Lung (tissue), 12 donors: ENCODE data around the gene TMEM8B. TPM values are rescaled to one million over a fixed set of nuclear protein-coding genes. Genes with fewer than 3 reads are reported as not detected.

Experiments used
- ATAC-seq: fragments of 200-7000 bp; cut with Tn5 transposase; one replicate; pipeline ENCODE4 v1.9.1; 2020; ENCODE audit warnings: moderate number of reproducible peaks; ENCODE audit not compliant: insufficient read depth, low FRiP score
- DNase-seq, 3 donors: peaks; one replicate each; pipeline ENCODE4 v3.0.0-alpha.2; 2013 to 2017
- H3K27ac ChIP-seq, 2 donors: one replicate each; pipeline ENCODE4 v1.5.1; 2013; ENCODE audit warnings: mild to moderate bottlenecking in 2 of 2, moderate library complexity in 2 of 2, control low read depth in 1 of 2, inconsistent platforms in 1 of 2, low read depth in 1 of 2, low read length in 1 of 2
- H3K27me3 ChIP-seq, 3 donors: one replicate each; pipeline ENCODE4 v1.5.1; 2013; ENCODE audit warnings: low read length in 2 of 3; ENCODE audit not compliant: control insufficient read depth in 3 of 3, insufficient read depth in 3 of 3
- H3K36me3 ChIP-seq, 4 donors: one replicate each; pipeline ENCODE4 v1.5.1; 2013; ENCODE audit warnings: low read length in 4 of 4, mild to moderate bottlenecking in 1 of 4, moderate library complexity in 1 of 4; ENCODE audit not compliant: control insufficient read depth in 4 of 4, insufficient read depth in 4 of 4
- H3K4me1 ChIP-seq, 5 donors: one replicate each; pipeline ENCODE4 v1.5.1; 2013; ENCODE audit warnings: low read length in 5 of 5, mild to moderate bottlenecking in 2 of 5, moderate library complexity in 1 of 5; ENCODE audit not compliant: control insufficient read depth in 5 of 5, insufficient read depth in 5 of 5
- H3K4me3 ChIP-seq: one replicate; pipeline ENCODE4 v1.5.1; 2013; ENCODE audit warnings: mild to moderate bottlenecking, control low read depth, moderate library complexity
- H3K9ac ChIP-seq, 2 donors: one replicate each; pipeline ENCODE4 v1.5.1; 2013; ENCODE audit warnings: low read length in 2 of 2, control low read depth in 1 of 2; ENCODE audit not compliant: insufficient read depth in 1 of 2
- H3K9me3 ChIP-seq, 4 donors: one replicate each; pipeline ENCODE4 v1.5.1; 2013; ENCODE audit warnings: low read length in 3 of 4, mild to moderate bottlenecking in 1 of 4, moderate library complexity in 1 of 4; ENCODE audit not compliant: control insufficient read depth in 4 of 4, insufficient read depth in 3 of 4
- WGBS, 2 donors: extraction: QIAGEN DNeasy Blood & Tissue Kit; methylation state at CpG; one replicate each; pipeline ENCODE4 v1.1.7; 2013; 5-methylcytosine and 5-hydroxymethylcytosine counted together
- polyA plus RNA-seq, 2 donors: library from polyadenylated mRNA; stranded (reverse); fragments of 200-250 nt; gene quantifications; one replicate each; pipeline ENCODE4 v1.2.1, GENCODE V29; 2013
- total RNA-seq, 2 donors: library from RNA; depleted of rRNA in 1 of 2; stranded (reverse); fragments of >200 nt in 1 of 2; gene quantifications; one replicate each; pipeline ENCODE4 v1.2.1, GENCODE V29; 2014 to 2021
- TF ChIP-seq, protein P1 (sequence below): IDR thresholded peaks from 2 replicates; pipeline ENCODE4 v1.5.1; 2012; ENCODE audit warnings: mild to moderate bottlenecking; ENCODE audit errors: control extremely low read depth, extremely low read depth
- donor health status: control.
- donor health status: control.
- donor health status: Bipolar disorder and iron deficiency.
- donor health status: healthy.
- donor health status: DM: yes; HTN: yes; CAD: no.

Gene TMEM8B
- total and polyA plus RNA-seq, 4 donors: 6.3 to 13.1 (median 9.1) TPM

DNA sequence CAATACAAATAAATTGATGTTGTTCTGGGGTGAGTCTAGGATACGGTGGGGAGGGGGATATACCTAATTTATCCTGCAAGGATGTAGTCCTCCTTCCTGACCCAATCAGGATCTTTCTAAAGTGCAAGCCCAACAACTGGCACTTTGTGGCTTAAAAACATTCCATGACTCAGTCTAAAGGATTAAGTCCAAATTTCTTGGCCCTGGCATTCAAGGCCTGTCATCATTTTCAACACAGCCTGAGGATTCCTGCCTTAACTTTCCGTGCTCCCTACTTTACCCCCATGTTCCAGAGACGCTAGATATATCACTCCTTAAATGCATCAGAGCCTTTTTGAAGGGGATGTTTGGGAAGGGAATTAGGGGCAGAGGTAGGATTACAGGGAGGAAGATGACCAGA lies 1.5 kb upstream of the TMEM8B start:
- no peak for DNase-seq
- Histone ChIP-seq H3K27ac (no peak overlapping the region), H3K27me3 (no peaks in the 10 kb centered on the region), H3K9ac (no peak overlapping the region), H3K4me1 (peaks cover 0 to 28% (median 12%) of the 10 kb centered on the region in 5 donors), H3K9me3 (no peaks in the 10 kb centered on the region), H3K4me3 (no peak overlapping the region), H3K36me3 (no peaks in the 10 kb centered on the region)
- WGBS, 2 donors: 90 to 93% methylated on average over 3 of the region's 3 CpGs
- no peak for ATAC-seq
- TF ChIP-seq, protein P1, sequence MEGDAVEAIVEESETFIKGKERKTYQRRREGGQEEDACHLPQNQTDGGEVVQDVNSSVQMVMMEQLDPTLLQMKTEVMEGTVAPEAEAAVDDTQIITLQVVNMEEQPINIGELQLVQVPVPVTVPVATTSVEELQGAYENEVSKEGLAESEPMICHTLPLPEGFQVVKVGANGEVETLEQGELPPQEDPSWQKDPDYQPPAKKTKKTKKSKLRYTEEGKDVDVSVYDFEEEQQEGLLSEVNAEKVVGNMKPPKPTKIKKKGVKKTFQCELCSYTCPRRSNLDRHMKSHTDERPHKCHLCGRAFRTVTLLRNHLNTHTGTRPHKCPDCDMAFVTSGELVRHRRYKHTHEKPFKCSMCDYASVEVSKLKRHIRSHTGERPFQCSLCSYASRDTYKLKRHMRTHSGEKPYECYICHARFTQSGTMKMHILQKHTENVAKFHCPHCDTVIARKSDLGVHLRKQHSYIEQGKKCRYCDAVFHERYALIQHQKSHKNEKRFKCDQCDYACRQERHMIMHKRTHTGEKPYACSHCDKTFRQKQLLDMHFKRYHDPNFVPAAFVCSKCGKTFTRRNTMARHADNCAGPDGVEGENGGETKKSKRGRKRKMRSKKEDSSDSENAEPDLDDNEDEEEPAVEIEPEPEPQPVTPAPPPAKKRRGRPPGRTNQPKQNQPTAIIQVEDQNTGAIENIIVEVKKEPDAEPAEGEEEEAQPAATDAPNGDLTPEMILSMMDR: no peak

GRCh38 chr9:35828716-35829083 lies 328 bp upstream of the TMEM8B start, which contains the start of gene FAM221B:
FAM221B (minus strand) TSS chr9:35828732; CDS start chr9:35826161, 2,571 bp downstream.
- Histone ChIP-seq H3K4me3 (peak within 1 kb of the TSS; percentile 62), H3K9ac (peak within 1 kb of the TSS; percentile 69 to 91), H3K27me3 (no peaks in the 10 kb centered on the region), H3K36me3 (no peaks in the 10 kb centered on the region), H3K27ac (peak within 1 kb of the TSS; percentile 90 to 93), H3K4me1 (peaks cover 0 to 39% (median 17%) of the 10 kb centered on the region in 5 donors), H3K9me3 (no peaks in the 10 kb centered on the region)
- 0 to 1% methylated on average over 18 to 21 of the region's 21 CpGs for WGBS, 2 donors
- ATAC-seq: no peak
- TF ChIP-seq, protein P1: no peak
- peak in 1 of 3 donors; percentile 55 for DNase-seq

DNA sequence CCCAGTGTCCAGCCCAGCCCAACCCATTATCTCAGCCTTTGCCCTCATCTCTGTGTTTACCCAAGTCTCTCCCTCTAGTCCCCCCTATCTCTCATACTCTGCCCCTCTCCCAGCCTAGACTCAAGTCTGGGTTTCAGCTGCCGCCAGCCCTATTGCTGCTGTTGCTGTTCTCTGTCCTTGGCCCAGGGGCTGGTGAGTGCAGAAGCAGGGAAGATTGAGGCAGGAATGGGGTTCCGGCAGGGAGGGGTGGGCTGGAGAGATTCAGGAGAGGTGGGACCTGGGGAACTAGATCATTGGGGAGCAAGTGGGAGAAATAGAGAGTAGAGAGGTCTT lies 702 bp downstream of the TMEM8B start:
- no peak for DNase-seq
- H3K9me3 ChIP-seq: no peaks in the 10 kb centered on the region
- peak overlapping the region; percentile 89 to 93 for H3K27ac ChIP-seq
- TF ChIP-seq, protein P1: no peak
- H3K9ac ChIP-seq: peak overlapping the region; percentile 57 to 84
- H3K4me1 ChIP-seq: peaks cover 4 to 48% (median 21%) of the 10 kb centered on the region in 5 donors
- H3K4me3 ChIP-seq: peak overlapping the region; percentile 51
- H3K36me3 ChIP-seq: peaks cover 0 to 2% (median 0%) of the 10 kb centered on the region in 4 donors
- no peak for ATAC-seq
- no peaks in the 10 kb centered on the region for H3K27me3 ChIP-seq
- WGBS, 2 donors: 60 to 69% methylated on average over 2 of the region's 2 CpGs

- Histone ChIP-seq H3K27ac (peak overlapping the region in 1 of 2 donors; percentile 10), H3K4me3 (no peak overlapping the region), H3K27me3 (no peaks in the 10 kb centered on the region), H3K9me3 (no peaks in the 10 kb centered on the region), H3K4me1 (peaks cover 4 to 48% (median 20%) of the 10 kb centered on the region in 5 donors), H3K36me3 (peaks cover 0 to 3% (median 0%) of the 10 kb centered on the region in 4 donors), H3K9ac (no peak overlapping the region)
- ATAC-seq: no peak
- DNase-seq: no peak
- TF ChIP-seq, protein P1: no peak
- WGBS, 2 donors: 86 to 94% methylated on average over 4 of the region's 4 CpGs
Observed at GRCh38 chr9:35831040-35831439, 2.0 kb downstream of the TMEM8B start.
